Fibroblast of the aortic adventitia (primary cell): ENCODE data around the gene PAPSS1. TPM values are rescaled to one million over a fixed set of nuclear protein-coding genes. Genes with fewer than 3 reads are reported as not detected.
A peak's percentile ranks its signal among the peaks of the same experiment; 100 is the strongest.

ENCODE experiments used
- DNase-seq: peaks from one replicate; pipeline ENCODE4 v3.0.0-alpha.2; 2010; ENCODE audit warnings: low read depth
- H3K4me3 ChIP-seq: 2 replicates; pipeline ENCODE4 v1.5.1; 2011; ENCODE audit warnings: low read depth, mild to moderate bottlenecking, control low read depth, low read length, moderate library complexity
- CTCF ChIP-seq: IDR thresholded peaks from 2 replicates; pipeline ENCODE4 v1.5.1; 2011; ENCODE audit warnings: mild to moderate bottlenecking, low read length, control low read depth, inconsistent platforms; ENCODE audit not compliant: insufficient read depth
- total RNA-seq: library from RNA; depleted of rRNA; stranded (reverse); fragments of >200 nt; gene quantifications from 2 replicates; pipeline ENCODE4 v1.2.3, GENCODE V29; 2012; ENCODE audit warnings: low replicate concordance

The PAPSS1 gene
- total RNA-seq, 1 donor: 62.0 TPM

GRCh38 chr4:107577743-107578142 is 142.3 kb downstream of the PAPSS1 start:
- H3K4me3 ChIP-seq: no peak overlapping the region
- no peak for TF ChIP-seq CTCF
- DNase-seq: no peak

GRCh38 chr4:107575243-107575642 is 144.8 kb downstream of the PAPSS1 start:
- DNase-seq: no peak
- no peak overlapping the region for H3K4me3 ChIP-seq

GRCh38 chr4:107572281-107572680 is 147.8 kb downstream of the PAPSS1 start:
- no peak overlapping the region for H3K4me3 ChIP-seq
- no peak for DNase-seq
- no peak for TF ChIP-seq CTCF

More at GRCh38 chr4:107575243-107575642, 144.8 kb downstream of the PAPSS1 start:
- no peak for TF ChIP-seq CTCF

GRCh38 chr4:107570952-107571351 is 149.1 kb downstream of the PAPSS1 start:
- no peak overlapping the region for H3K4me3 ChIP-seq
- no peak for DNase-seq
- TF ChIP-seq CTCF: no peak

- DNase-seq: peak; percentile 59
- TF ChIP-seq CTCF: no peak
Measured at GRCh38 chr4:107564326-107564725, 155.7 kb downstream of the PAPSS1 start.

More at GRCh38 chr4:107564326-107564725, 155.7 kb downstream of the PAPSS1 start:
- H3K4me3 ChIP-seq: no peak overlapping the region

Other genes starting within 250 kb of the PAPSS1 start
- 144 and 145 TPM in 2 replicates for gene SGMS2, start 104.7 kb upstream of the PAPSS1 start, total RNA-seq
- 17.3 and 29.3 TPM in 2 replicates for gene CYP2U1, start 211.3 kb upstream of the PAPSS1 start, total RNA-seq